Transverse colon (tissue), 4 donors: ENCODE data around the gene FLT4. TPM values are rescaled to one million over a fixed set of nuclear protein-coding genes. Genes with fewer than 3 reads are reported as not detected.

ENCODE experiments used
- DNase-seq: peaks from one replicate; pipeline ENCODE4 v3.0.0-alpha.2; 2019
- H3K27ac ChIP-seq, 4 donors: fragments of 200-600 bp; sonication (generic); 2 replicates each; pipeline ENCODE4 v1.5.1; 2016 to 2018; ENCODE audit warnings: inconsistent platforms in 4 of 4
- H3K27me3 ChIP-seq: fragments of 200-600 bp; sonication (generic); 2 replicates; pipeline ENCODE4 v1.5.1; 2017; ENCODE audit warnings: inconsistent platforms
- H3K36me3 ChIP-seq, 4 donors: fragments of 200-600 bp; sonication (generic); 2 replicates each; pipeline ENCODE4 v1.5.1; 2017 to 2019; ENCODE audit warnings: inconsistent platforms in 4 of 4
- H3K4me1 ChIP-seq, 4 donors: fragments of 200-600 bp; sonication (generic); 2 replicates each; pipeline ENCODE4 v1.5.1; 2017 to 2020; ENCODE audit warnings: inconsistent platforms in 4 of 4
- H3K4me3 ChIP-seq, 4 donors: fragments of 200-600 bp; sonication (generic); 1 replicate in 1 of 4; 2 replicates in 3 of 4; pipeline versions ENCODE4 v1.5.1 to v1.6.1; 2017 to 2019; ENCODE audit warnings: inconsistent platforms in 4 of 4
- H3K9me3 ChIP-seq, 2 donors: fragments of 200-600 bp; sonication (generic); 2 replicates each; pipeline ENCODE4 v1.5.1; 2017 to 2019; ENCODE audit warnings: inconsistent platforms in 2 of 2
- EP300 ChIP-seq: sonication (generic); formaldehyde crosslinking; IDR thresholded peaks from one replicate; pipeline ENCODE4 v1.6.1; 2017; ENCODE audit warnings: antibody characterized with exemption, low read depth
- POLR2A ChIP-seq: fragments of 450-650 bp; IDR thresholded peaks from one replicate; pipeline ENCODE4 v1.6.1; 2016; ENCODE audit warnings: antibody characterized with exemption, mild to moderate bottlenecking, moderate library complexity
- POLR2AphosphoS5 ChIP-seq, 3 donors: sonication (generic); formaldehyde crosslinking; IDR thresholded peaks; one replicate each; pipeline ENCODE4 v1.6.1; 2016; ENCODE audit warnings: antibody characterized with exemption in 3 of 3
- WGBS, 2 donors: methylation state at CpG; one replicate each; pipeline ENCODE4 v1.1.5; 2018; ENCODE audit warnings: low coverage in 1 of 2; 5-methylcytosine and 5-hydroxymethylcytosine counted together
- in situ Hi-C, 4 donors: fragments of 200-750 bp; cut with MboI; loops; one replicate each; pipeline versions ENCODE4 v1.15.0 to v1.15.1; 2017; ENCODE audit warnings: low sequenced_read_pairs in 3 of 4, low pct_ligation_motif_present in 1 of 4, low pct_unique_long_range_greater_than_20kb in 1 of 4
- intact Hi-C: fragments of 100-400 bp; cut with DNase I; formaldehyde crosslinking; loops from one replicate; pipeline ENCODE4 v1.15.1; 2023; ENCODE audit warnings: low total_unique reads
- total RNA-seq, 4 donors: library from RNA; depleted of rRNA; stranded (reverse); fragments of >200 nt; gene quantifications; one replicate each; pipeline ENCODE4 v1.1.0, GENCODE V29; 2016
- TF ChIP-seq, protein P1 (sequence below), 5 experiments: fragments of 200-600 bp in 3 of 5; fragments of 450-650 bp in 2 of 5; sonication (generic) in 3 of 5; IDR thresholded peaks; 1 replicate in 2 of 5; 2 replicates in 3 of 5; pipeline ENCODE4 v1.5.1; 2016 to 2017; ENCODE audit warnings: antibody characterized with exemption in 5 of 5, inconsistent platforms in 3 of 5, mild to moderate bottlenecking in 2 of 5, moderate library complexity in 1 of 5

The FLT4 gene
- total RNA-seq, 4 donors from 2014 or later = 1.8 to 16.1 (median 4.0) TPM

DNA sequence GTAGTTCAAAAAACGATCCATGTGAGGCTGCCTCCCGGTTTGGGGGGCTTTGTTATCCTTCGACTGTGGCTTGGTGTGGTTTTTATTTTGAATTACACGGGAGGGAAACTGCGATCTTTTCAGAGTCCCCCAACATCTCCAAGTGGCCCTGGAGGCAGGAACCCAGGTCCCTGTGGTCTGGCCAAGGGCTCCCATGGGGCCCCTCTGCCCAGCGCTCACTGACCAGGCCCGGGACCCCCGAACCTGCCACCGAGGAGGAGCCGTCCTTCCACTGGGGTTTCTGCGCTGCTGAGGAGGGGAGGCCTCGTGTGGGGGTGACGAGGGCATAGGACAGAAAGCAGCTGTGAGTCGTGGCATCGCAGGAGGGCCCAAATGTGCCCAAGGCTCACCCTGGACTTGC lies 40.0 kb downstream of the FLT4 start:
- WGBS, 2 donors = 78% methylated on average over 14 of the region's 15 CpGs; no CpG with 5 or more reads in 1 of the 2 donors
- no peaks in the 10 kb centered on the region for H3K36me3 ChIP-seq
- H3K9me3 ChIP-seq = no peaks in the 10 kb centered on the region
- no peaks in the 10 kb centered on the region for H3K4me1 ChIP-seq
- TF ChIP-seq EP300 = no peak
- no peak for TF ChIP-seq POLR2A
- TF ChIP-seq POLR2AphosphoS5 (IDR thresholded peaks at IDR 0.05) = no peak
- TF ChIP-seq, protein P1, sequence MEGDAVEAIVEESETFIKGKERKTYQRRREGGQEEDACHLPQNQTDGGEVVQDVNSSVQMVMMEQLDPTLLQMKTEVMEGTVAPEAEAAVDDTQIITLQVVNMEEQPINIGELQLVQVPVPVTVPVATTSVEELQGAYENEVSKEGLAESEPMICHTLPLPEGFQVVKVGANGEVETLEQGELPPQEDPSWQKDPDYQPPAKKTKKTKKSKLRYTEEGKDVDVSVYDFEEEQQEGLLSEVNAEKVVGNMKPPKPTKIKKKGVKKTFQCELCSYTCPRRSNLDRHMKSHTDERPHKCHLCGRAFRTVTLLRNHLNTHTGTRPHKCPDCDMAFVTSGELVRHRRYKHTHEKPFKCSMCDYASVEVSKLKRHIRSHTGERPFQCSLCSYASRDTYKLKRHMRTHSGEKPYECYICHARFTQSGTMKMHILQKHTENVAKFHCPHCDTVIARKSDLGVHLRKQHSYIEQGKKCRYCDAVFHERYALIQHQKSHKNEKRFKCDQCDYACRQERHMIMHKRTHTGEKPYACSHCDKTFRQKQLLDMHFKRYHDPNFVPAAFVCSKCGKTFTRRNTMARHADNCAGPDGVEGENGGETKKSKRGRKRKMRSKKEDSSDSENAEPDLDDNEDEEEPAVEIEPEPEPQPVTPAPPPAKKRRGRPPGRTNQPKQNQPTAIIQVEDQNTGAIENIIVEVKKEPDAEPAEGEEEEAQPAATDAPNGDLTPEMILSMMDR (IDR thresholded peaks at IDR 0.05) = no peak
- H3K4me3 ChIP-seq = no peak overlapping the region
- H3K27me3 ChIP-seq = no peaks in the 10 kb centered on the region
- DNase-seq = no peak
- in situ Hi-C loops (no loop called here), intact Hi-C loops (no loop called here)
- H3K27ac ChIP-seq = no peak overlapping the region

DNA sequence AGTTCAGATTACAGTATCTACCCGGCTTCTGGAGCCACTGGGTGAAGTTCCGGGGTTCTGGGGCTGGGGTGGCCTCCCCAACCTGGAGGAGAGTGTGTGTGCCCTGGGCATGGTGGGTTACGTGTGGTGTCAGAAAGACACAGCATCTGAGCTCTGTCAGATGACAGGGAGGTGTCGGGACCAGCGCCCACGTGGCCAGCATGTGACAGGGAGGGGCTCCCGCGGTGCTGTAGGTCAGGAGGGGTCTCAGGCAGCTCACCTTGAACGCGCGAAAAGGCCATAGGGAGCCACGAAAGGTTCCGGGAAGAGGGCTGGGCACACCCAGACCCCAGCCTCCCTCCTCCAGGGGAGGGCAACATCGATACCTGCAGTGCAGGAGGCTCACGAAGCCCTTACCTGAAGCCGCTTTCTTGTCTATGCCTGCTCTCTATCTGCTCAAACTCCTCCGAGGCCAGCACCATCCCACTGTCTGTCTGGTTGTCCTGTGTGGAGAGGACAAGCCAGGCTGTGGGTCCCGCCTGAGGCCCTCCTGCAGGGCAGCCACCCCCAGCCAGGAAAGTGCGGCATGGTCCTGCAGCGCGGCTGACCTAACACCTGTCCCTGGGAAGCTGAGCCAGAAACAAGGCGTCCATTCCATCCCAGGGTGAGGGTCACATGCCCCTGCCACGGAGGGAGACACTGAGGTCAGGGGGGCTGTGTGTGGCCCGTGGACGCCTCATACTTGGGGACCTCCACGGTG lies 40.7 kb downstream of the FLT4 start:
- H3K9me3 ChIP-seq = no peaks in the 10 kb centered on the region
- TF ChIP-seq POLR2AphosphoS5 (IDR thresholded peaks at IDR 0.05) = no peak
- no peak for TF ChIP-seq POLR2A
- TF ChIP-seq, protein P1 (IDR thresholded peaks at IDR 0.05) = no peak
- no peak for TF ChIP-seq EP300
- H3K36me3 ChIP-seq = no peaks in the 10 kb centered on the region
- no peak overlapping the region for H3K4me3 ChIP-seq
- H3K27me3 ChIP-seq = no peaks in the 10 kb centered on the region
- intact Hi-C loops = no loop called here
- no peak overlapping the region for H3K27ac ChIP-seq
- no peaks in the 10 kb centered on the region for H3K4me1 ChIP-seq
- WGBS, 2 donors = 90% methylated on average over 26 of the region's 26 CpGs; no CpG with 5 or more reads in 1 of the 2 donors
- in situ Hi-C loops = no loop called here
- no peak for DNase-seq

DNA sequence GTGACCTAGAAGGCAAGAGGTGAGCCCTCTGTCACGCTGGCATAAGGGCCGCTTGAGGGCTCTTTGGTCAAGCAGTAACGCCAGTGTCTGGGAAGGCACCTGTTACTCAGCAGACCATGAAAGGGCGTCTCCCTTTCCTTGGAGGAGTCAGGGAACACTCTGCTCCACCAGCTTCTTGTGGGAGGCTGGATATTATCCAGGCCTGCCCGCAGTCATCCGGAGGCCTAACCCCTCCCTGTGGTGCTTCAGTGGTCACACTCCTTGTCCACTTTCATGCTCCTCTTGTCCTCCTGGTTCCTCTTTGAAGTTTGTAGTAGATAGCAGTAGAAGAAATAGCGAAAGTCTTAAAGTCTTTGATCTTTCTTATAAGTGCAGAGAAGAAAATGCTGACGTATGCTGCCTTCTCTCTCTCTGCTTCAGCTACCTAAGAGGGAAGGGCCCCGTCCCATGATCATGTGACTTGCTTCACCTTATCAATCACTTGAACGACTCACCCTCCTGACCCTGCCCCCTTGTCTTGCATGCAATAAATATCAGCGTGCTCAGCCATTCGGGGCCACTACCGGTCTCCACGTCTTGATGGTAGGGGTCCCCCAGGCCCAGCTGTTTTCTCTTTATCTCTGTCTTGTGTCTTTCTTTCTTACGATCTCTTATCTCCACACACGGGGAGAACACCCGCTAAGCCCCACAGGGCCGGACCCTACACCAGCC lies 41.4 kb downstream of the FLT4 start:
- TF ChIP-seq, protein P1 (IDR thresholded peaks at IDR 0.05) = no peak
- TF ChIP-seq POLR2AphosphoS5 (IDR thresholded peaks at IDR 0.05) = no peak
- TF ChIP-seq EP300 = no peak
- no peak for TF ChIP-seq POLR2A
- no peaks in the 10 kb centered on the region for H3K36me3 ChIP-seq
- in situ Hi-C loops = no loop called here
- H3K9me3 ChIP-seq = no peaks in the 10 kb centered on the region
- WGBS, 2 donors = 63 to 65% methylated on average over 4 to 18 of the region's 18 CpGs
- no peaks in the 10 kb centered on the region for H3K27me3 ChIP-seq
- DNase-seq = no peak
- intact Hi-C loops = no loop called here
- no peaks in the 10 kb centered on the region for H3K4me1 ChIP-seq
- no peak overlapping the region for H3K27ac ChIP-seq
- H3K4me3 ChIP-seq = no peak overlapping the region

DNA sequence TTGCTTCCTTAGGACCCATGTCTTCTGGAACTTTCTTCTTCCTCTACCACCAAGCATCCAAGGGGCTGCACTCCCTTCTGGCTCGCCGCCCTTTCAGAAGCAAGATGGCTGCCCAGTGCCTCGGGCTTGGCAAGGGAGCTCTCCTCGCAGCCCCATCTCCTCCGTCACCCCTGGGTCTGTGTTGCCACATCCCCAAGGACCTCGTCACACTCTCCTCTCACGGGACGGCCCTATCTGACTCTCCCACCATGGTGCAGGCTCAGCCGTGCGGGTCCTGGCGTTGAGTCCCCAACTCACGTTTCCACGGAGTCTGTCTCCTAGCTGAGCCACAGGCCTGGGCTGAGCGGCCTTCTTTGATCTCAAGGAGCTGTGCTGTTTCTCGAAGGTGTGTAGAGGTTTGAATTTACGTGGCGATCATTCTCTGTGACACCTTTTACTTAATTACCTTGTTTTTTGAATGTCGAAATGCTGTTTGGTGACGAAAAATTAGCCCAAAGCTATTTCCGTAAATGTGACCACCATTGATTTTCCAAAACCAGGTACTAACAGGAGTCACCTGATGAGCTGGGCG lies 43.1 kb downstream of the FLT4 start:
- in situ Hi-C loops (no loop called here), intact Hi-C loops (no loop called here)
- H3K4me1 ChIP-seq = no peaks in the 10 kb centered on the region
- no peak for TF ChIP-seq EP300
- TF ChIP-seq POLR2A = no peak
- TF ChIP-seq, protein P1 (IDR thresholded peaks at IDR 0.05) = no peak
- no peak for TF ChIP-seq POLR2AphosphoS5 (IDR thresholded peaks at IDR 0.05)
- no peaks in the 10 kb centered on the region for H3K36me3 ChIP-seq
- no peak overlapping the region for H3K4me3 ChIP-seq
- DNase-seq = no peak
- 78 to 80% methylated on average over 8 to 21 of the region's 21 CpGs for WGBS, 2 donors
- no peaks in the 10 kb centered on the region for H3K27me3 ChIP-seq
- no peaks in the 10 kb centered on the region for H3K9me3 ChIP-seq
- no peak overlapping the region for H3K27ac ChIP-seq
